ENCODE results near the gene SUCLG2.

GRCh38 chr3:67414740-67415139 lies 239.7 kb downstream of the SUCLG2 start:
- TF ChIP-seq CTCF (IDR thresholded peaks at IDR 0.05; ENCODE audit: insufficient read depth, low read depth, low read length) (no peak), EZH2 (IDR thresholded peaks at IDR 0.05; ENCODE audit: insufficient read depth, low read length) (no peak)
